B cell (primary cell): Measurements from ENCODE around the gene TRPC1.

Experiments used
- CTCF ChIP-seq: fragments of 200-600 bp; IDR thresholded peaks from one replicate; pipeline ENCODE4 v1.8.0; 2022; ENCODE audit warnings: antibody characterized with exemption, mild to moderate bottlenecking
- EZH2 ChIP-seq: IDR thresholded peaks from 2 replicates; pipeline ENCODE4 v1.6.1; 2012; ENCODE audit warnings: borderline replicate concordance, low read depth, mild to moderate bottlenecking, moderate library complexity, low read length; ENCODE audit not compliant: insufficient read depth, poor library complexity, severe bottlenecking

GRCh38 chr3:142723665-142723967 lies 218 bp upstream of the TRPC1 start:
- TF ChIP-seq CTCF (no peak), EZH2 (no peak)
